ENCODE measurements around the gene PTGES3. TPM values are rescaled to one million over a fixed set of nuclear protein-coding genes. Genes with fewer than 3 reads are reported as not detected.
A peak's percentile ranks its signal among the peaks of the same experiment; 100 is the strongest.

Gene PTGES3
- total RNA-seq, 4 donors from 2014 or later = 40.4 to 168 (median 102) TPM

GRCh38 chr12:56724972-56725722 lies 37.1 kb upstream of the PTGES3 start, which contains the start of gene NACA:
Gene NACA (minus strand): TSS chr12:56725299. CDS start chr12:56724521, 778 bp downstream.
- Histone ChIP-seq H3K9me3 (no peaks in the 10 kb centered on the region), H3K36me3 (no peaks in the 10 kb centered on the region), H3K4me1 (peaks cover 22 to 46% (median 41%) of the 10 kb centered on the region in 4 donors), H3K27ac (peak within 1 kb of the TSS; percentile 90 to 91 (median 91)), H3K27me3 (no peaks in the 10 kb centered on the region), H3K4me3 (peak within 1 kb of the TSS; percentile 65 to 83 (median 68))
- WGBS, 2 donors (ENCODE audit: low coverage in 1 of 2) = 1% methylated on average over 46 of the region's 46 CpGs; no CpG with 5 or more reads in 1 of the 2 donors
- in situ Hi-C loops (cut with MboI; ENCODE audit: low pct_ligation_motif_present in 1 of 4, low pct_unique_long_range_greater_than_20kb in 1 of 4, low sequenced_read_pairs in 3 of 4) (no loop called here), intact Hi-C loops (cut with DNase I; ENCODE audit: low total_unique reads) (loop anchor here (2.0 to 10.0 kb wide), 2 partner anchors 36 to 90 kb away; partner anchors contain the start of genes BAZ2A and PTGES3)
- peak; percentile 99 for DNase-seq
- TF ChIP-seq EP300 (IDR thresholded peaks at IDR 0.05; ENCODE audit: low read depth) (no peak), POLR2A (IDR thresholded peaks at IDR 0.05) (peak; percentile 98), POLR2AphosphoS5 (IDR thresholded peaks at IDR 0.05) (peak; percentile 98 to 99 (median 99))

- intact Hi-C loops (cut with DNase I; ENCODE audit: low total_unique reads) = loop anchor here (2.0 to 10.0 kb wide), 2 partner anchors 36 to 90 kb away; partner anchors contain the start of genes BAZ2A and PTGES3
- Histone ChIP-seq H3K27ac (peak overlapping the region; percentile 90 to 91 (median 91)), H3K4me1 (peaks cover 22 to 51% (median 47%) of the 10 kb centered on the region in 4 donors), H3K9me3 (no peaks in the 10 kb centered on the region), H3K4me3 (peak overlapping the region; percentile 65 to 83 (median 68)), H3K36me3 (peaks cover 0 to under 1% (median 0%) of the 10 kb centered on the region in 4 donors), H3K27me3 (no peaks in the 10 kb centered on the region)
- TF ChIP-seq CTCF (IDR thresholded peaks at IDR 0.05) (no peak), POLR2A (IDR thresholded peaks at IDR 0.05) (no peak)
- no peak for DNase-seq
- in situ Hi-C loops (cut with MboI; ENCODE audit: low pct_ligation_motif_present in 1 of 4, low pct_unique_long_range_greater_than_20kb in 1 of 4, low sequenced_read_pairs in 3 of 4) = no loop called here
- WGBS, 2 donors (ENCODE audit: low coverage in 1 of 2) = 0% methylated on average over 9 of the region's 9 CpGs; no CpG with 5 or more reads in 1 of the 2 donors
Observed at GRCh38 chr12:56724701-56724971, 36.6 kb upstream of the PTGES3 start.

- peaks cover 22 to 57% (median 50%) of the 10 kb centered on the region in 4 donors for H3K4me1 ChIP-seq
- H3K9me3 ChIP-seq = no peaks in the 10 kb centered on the region
- WGBS, 2 donors (ENCODE audit: low coverage in 1 of 2) = 0 to 2% methylated on average over 5 to 14 of the region's 14 CpGs
- TF ChIP-seq POLR2AphosphoS5 (IDR thresholded peaks at IDR 0.05) (peak; percentile 54 to 73 (median 65)), CTCF (IDR thresholded peaks at IDR 0.05) (no peak), EP300 (IDR thresholded peaks at IDR 0.05; ENCODE audit: low read depth) (no peak), POLR2A (IDR thresholded peaks at IDR 0.05) (peak; percentile 18)
- intact Hi-C loops (cut with DNase I; ENCODE audit: low total_unique reads) (loop anchor here (2.0 to 10.0 kb wide), 2 partner anchors 35 to 89 kb away; partner anchors contain the start of genes BAZ2A and PTGES3), in situ Hi-C loops (cut with MboI; ENCODE audit: low pct_ligation_motif_present in 1 of 4, low pct_unique_long_range_greater_than_20kb in 1 of 4, low sequenced_read_pairs in 3 of 4) (no loop called here)
- DNase-seq = peak; percentile 59
- H3K27me3 ChIP-seq = no peaks in the 10 kb centered on the region
- H3K27ac ChIP-seq = peak overlapping the region; percentile 90 to 91 (median 91)
- peak overlapping the region; percentile 65 to 83 (median 68) for H3K4me3 ChIP-seq
- peaks cover 0 to 6% (median 0%) of the 10 kb centered on the region in 4 donors for H3K36me3 ChIP-seq
Observed at GRCh38 chr12:56723889-56724700, 36.0 kb upstream of the PTGES3 start.

GRCh38 chr12:56723352-56723751 lies 35.3 kb upstream of the PTGES3 start:
- intact Hi-C loops (cut with DNase I; ENCODE audit: low total_unique reads) (loop anchor here (10.0 kb wide), 1 partner anchor 89 kb away; the partner anchor contains the start of gene BAZ2A), in situ Hi-C loops (cut with MboI; ENCODE audit: low pct_ligation_motif_present in 1 of 4, low pct_unique_long_range_greater_than_20kb in 1 of 4, low sequenced_read_pairs in 3 of 4) (no loop called here)
- DNase-seq = no peak
- H3K27ac ChIP-seq = peak overlapping the region; percentile 90 to 91 (median 91)
- H3K9me3 ChIP-seq = no peaks in the 10 kb centered on the region
- 22 to 29% methylated on average over 3 of the region's 3 CpGs for WGBS, 2 donors (ENCODE audit: low coverage in 1 of 2)
- no peak for TF ChIP-seq POLR2AphosphoS5 (IDR thresholded peaks at IDR 0.05)
- H3K4me1 ChIP-seq = peaks cover 22 to 64% (median 52%) of the 10 kb centered on the region in 4 donors
- peak overlapping the region in 3 of 4 donors; percentile 65 to 83 (median 65) for H3K4me3 ChIP-seq
- no peaks in the 10 kb centered on the region for H3K27me3 ChIP-seq
- peaks cover 0 to 6% (median 0%) of the 10 kb centered on the region in 4 donors for H3K36me3 ChIP-seq

Data from transverse colon (tissue), 4 donors.